ENCODE measurements around the gene IPO8.
"Not testable (repeated sequence)": the region's sequence is repeated elsewhere in the genome, so short reads cannot be mapped to it uniquely, and the experiment has no call there.

IPO8 gene

GRCh38 chr12:30687265-30687986 lies 8.2 kb downstream of the IPO8 start:
- no peak for DNase-seq

GRCh38 chr12:30679241-30679640 lies 16.4 kb downstream of the IPO8 start:
- DNase-seq = no peak

- DNase-seq = no peak
Measured at GRCh38 chr12:30678221-30678620, 17.4 kb downstream of the IPO8 start.

GRCh38 chr12:30661210-30661609 lies 34.5 kb downstream of the IPO8 start:
- no peak for DNase-seq

GRCh38 chr12:30652034-30652696 lies 43.5 kb downstream of the IPO8 start:
- DNase-seq = no peak

GRCh38 chr12:30646821-30647220 lies 48.8 kb downstream of the IPO8 start:
- no peak for DNase-seq

GRCh38 chr12:30643366-30643765 lies 52.3 kb downstream of the IPO8 start:
- no peak for DNase-seq

GRCh38 chr12:30640392-30640791 lies 55.3 kb downstream of the IPO8 start:
- no peak for DNase-seq

- DNase-seq = no peak
Measured at GRCh38 chr12:30635385-30635784, 60.3 kb downstream of the IPO8 start.

GRCh38 chr12:30631740-30632139 lies 63.9 kb downstream of the IPO8 start:
- no peak for DNase-seq

GRCh38 chr12:30630979-30631285 lies 64.7 kb downstream of the IPO8 start:
- DNase-seq = no peak

- DNase-seq = no peak
Measured at GRCh38 chr12:30630076-30630978, 65.3 kb downstream of the IPO8 start.

- no peak for DNase-seq
Measured at GRCh38 chr12:30626847-30627246, 68.8 kb downstream of the IPO8 start.

GRCh38 chr12:30624009-30624408 lies 71.7 kb downstream of the IPO8 start:
- DNase-seq = no peak

- no peak for DNase-seq
Measured at GRCh38 chr12:30622509-30622908, 73.2 kb downstream of the IPO8 start.

GRCh38 chr12:30621663-30622241 lies 73.9 kb downstream of the IPO8 start:
- DNase-seq = not testable (repeated sequence)

- DNase-seq = no peak
Measured at GRCh38 chr12:30617346-30618016, 78.2 kb downstream of the IPO8 start.

- DNase-seq = no peak
Measured at GRCh38 chr12:30614031-30614430, 81.6 kb downstream of the IPO8 start.

- no peak for DNase-seq
Measured at GRCh38 chr12:30613119-30613830, 82.4 kb downstream of the IPO8 start.

GRCh38 chr12:30610718-30611117 lies 85.0 kb downstream of the IPO8 start:
- DNase-seq = no peak

GRCh38 chr12:30609819-30610218 lies 85.8 kb downstream of the IPO8 start:
- DNase-seq = not testable (repeated sequence)

GRCh38 chr12:30604302-30604701 lies 91.4 kb downstream of the IPO8 start:
- DNase-seq = not testable (repeated sequence)
